GM12865 (cell line): ENCODE data around the gene REV3L.

Source experiments
- DNase-seq: peaks from one replicate; pipeline ENCODE4 v3.0.0; 2010; ENCODE audit warnings: low read depth
- H3K4me3 ChIP-seq: 2 replicates; pipeline ENCODE4 v1.5.1; 2011; ENCODE audit warnings: mild to moderate bottlenecking, low read depth, low read length, control low read depth
- TF ChIP-seq, protein P1 (sequence below): IDR thresholded peaks from 2 replicates; pipeline ENCODE4 v1.5.1; 2011; ENCODE audit warnings: low read length, control low read depth, low read depth, inconsistent platforms; ENCODE audit not compliant: insufficient read depth; ENCODE audit errors: missing control alignments

Gene REV3L

DNA sequence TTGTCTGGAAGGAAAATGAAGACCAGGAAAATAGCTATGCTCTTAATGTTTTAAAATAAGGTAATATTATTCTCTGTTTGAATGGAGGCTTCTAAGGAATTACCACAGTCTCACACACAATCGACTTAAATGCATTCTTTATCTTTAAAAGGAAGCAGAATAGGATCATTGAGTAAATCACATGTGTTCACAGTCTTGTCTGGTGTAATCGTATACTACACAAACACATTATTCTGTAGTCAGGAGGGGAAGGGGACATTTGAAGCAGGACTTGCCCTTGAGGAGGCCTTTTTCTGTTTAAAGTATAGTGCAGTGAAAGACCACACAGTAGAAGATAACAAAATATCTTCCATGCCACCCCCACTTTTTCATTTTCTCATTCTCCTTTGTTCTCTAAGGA, 20.6 kb upstream of the REV3L start:
- no peak for DNase-seq
- H3K4me3 ChIP-seq = no peak overlapping the region
- TF ChIP-seq, protein P1, sequence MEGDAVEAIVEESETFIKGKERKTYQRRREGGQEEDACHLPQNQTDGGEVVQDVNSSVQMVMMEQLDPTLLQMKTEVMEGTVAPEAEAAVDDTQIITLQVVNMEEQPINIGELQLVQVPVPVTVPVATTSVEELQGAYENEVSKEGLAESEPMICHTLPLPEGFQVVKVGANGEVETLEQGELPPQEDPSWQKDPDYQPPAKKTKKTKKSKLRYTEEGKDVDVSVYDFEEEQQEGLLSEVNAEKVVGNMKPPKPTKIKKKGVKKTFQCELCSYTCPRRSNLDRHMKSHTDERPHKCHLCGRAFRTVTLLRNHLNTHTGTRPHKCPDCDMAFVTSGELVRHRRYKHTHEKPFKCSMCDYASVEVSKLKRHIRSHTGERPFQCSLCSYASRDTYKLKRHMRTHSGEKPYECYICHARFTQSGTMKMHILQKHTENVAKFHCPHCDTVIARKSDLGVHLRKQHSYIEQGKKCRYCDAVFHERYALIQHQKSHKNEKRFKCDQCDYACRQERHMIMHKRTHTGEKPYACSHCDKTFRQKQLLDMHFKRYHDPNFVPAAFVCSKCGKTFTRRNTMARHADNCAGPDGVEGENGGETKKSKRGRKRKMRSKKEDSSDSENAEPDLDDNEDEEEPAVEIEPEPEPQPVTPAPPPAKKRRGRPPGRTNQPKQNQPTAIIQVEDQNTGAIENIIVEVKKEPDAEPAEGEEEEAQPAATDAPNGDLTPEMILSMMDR = no peak

DNA sequence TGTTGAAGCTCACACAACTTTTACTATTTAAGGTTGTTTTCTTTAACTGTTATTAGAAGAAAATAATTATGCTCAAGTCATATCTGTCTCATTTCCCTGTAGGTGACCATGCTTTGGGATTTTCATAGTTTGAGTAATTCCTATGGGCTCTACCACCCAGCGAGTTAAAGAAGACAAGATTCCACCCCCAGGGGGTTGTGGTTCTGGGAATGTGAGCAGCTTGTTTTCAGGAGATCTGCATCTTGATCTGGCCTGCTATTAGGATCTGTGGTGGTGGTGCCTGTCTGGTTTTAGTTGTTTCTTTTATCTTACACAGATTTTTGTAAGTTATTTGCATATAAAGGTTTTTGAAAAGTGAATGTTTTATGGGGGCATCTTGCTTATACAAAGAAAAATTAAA, 20.2 kb upstream of the REV3L start:
- TF ChIP-seq, protein P1 = no peak
- DNase-seq = no peak
- H3K4me3 ChIP-seq = no peak overlapping the region

DNA sequence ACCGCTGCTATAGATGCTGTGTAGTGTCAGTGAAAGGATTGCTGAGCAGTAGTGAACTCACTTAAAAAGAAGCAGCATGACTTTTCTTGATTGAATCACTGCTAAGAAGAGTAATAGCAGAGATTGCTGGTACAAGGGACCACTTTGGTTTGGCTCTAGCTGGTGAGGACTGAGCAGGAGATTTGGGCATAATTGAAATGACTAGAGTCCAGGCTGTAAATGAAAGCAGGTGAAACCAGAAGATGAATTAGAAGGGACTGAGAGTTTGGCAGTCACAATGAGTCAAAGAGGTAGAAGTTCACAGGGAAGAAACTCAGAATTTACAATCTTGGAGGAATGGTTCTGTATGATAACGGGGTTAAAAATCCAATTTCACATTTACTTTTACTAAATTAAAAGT, 19.1 kb upstream of the REV3L start:
- no peak for DNase-seq
- TF ChIP-seq, protein P1 = no peak
- H3K4me3 ChIP-seq = no peak overlapping the region

DNA sequence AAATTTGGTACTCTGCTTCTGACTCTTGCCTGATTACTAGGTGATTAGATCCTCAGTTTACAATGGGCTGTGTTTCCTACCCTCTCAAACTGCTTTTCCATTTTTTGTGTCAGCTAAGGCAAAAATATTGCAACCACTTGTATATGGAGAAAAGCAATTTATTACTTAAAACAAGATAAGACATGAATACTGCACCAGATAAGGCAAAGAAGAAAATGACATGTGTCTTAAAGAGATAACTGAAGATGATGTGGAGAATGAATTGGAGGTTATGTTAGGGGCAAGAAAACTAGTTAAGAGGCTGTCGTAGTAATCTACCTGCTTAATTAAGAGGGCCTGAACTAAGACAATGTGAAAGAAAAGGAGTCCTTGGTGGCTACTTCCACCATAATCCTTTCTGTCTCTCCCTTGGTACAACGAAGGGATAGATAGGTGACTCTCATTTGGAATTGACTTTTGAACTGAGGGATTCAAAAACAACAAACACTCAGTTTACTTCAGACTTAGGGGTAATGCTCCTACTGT, 16.3 kb upstream of the REV3L start:
- no peak for DNase-seq
- no peak overlapping the region for H3K4me3 ChIP-seq
- TF ChIP-seq, protein P1 = no peak

DNA sequence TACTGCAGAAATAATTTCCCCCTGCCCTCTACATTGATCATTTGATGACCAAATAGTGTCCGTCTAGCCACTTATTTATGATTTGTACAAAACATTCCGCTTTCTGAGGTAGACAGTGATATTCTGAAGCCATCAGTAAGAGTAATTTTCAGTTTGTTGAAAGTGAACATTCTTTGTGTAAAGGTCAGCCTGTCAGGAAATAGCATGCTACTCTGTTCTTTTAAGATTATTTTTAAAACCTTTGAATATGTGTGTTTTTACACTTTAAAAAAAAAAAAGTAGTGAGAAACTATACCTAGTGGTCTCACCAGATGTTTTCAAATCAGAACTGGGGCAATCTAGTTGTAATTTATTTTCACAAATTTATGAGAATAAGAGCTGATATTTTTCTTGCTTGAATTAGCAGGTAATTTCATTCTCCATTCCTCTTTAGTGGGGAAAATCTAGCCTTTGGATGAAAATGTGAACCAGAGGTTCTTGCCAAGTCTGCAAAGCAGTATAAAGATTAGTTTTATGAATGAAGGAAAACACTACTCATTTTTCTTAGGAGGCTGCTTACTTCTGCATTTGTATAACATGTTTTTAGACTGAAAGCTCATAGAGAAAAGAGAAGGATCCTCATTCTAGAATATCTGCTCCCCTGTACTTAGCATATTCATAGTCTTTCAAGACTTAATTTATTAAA, 12.1 kb upstream of the REV3L start:
- DNase-seq = no peak
- no peak overlapping the region for H3K4me3 ChIP-seq
- TF ChIP-seq, protein P1 = no peak

DNA sequence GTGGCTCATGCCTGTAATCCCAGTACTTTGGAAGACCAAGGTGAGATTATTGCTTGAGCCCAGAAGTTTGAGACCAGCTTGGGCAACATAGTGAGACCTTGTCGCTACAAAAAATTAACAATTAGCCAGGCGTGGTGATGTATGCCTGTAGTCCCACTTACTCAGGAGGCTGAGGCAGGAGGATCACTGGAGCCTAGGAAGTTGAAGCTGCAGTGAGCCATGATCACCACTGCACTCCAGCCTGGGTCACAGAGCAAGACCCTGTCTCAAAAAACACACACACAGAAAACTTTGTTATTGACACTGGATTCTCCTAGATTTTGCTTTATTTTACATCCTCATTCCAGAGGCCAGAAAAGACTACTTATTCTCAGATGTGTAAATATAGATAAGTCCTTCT, 9.5 kb upstream of the REV3L start:
- no peak overlapping the region for H3K4me3 ChIP-seq
- DNase-seq = no peak
- TF ChIP-seq, protein P1 = no peak

DNA sequence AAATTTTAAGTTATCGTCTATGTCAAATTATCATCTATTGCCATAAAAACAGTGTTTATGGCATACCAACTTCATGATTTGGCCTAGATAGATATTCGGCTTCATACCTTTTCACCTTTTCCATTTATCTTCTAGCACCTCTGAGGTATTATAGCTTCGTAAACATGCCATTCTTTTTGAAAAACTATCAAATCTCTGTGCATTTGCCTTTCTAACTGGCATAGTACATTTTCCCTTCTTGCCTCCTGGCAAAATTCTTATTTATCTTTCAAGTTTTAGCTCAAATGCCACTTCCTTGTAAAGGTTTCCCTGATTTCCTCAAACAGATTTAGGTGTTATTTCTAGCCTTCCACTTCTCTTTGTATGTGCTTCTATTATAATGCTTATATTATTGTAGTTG, 7.0 kb upstream of the REV3L start:
- TF ChIP-seq, protein P1 = no peak
- H3K4me3 ChIP-seq = no peak overlapping the region
- DNase-seq = no peak
